ENCODE data around the gene BSN.
"Not testable (repeated sequence)": the region's sequence is repeated elsewhere in the genome, so short reads cannot be mapped to it uniquely, and the experiment has no call there.

BSN gene

DNA sequence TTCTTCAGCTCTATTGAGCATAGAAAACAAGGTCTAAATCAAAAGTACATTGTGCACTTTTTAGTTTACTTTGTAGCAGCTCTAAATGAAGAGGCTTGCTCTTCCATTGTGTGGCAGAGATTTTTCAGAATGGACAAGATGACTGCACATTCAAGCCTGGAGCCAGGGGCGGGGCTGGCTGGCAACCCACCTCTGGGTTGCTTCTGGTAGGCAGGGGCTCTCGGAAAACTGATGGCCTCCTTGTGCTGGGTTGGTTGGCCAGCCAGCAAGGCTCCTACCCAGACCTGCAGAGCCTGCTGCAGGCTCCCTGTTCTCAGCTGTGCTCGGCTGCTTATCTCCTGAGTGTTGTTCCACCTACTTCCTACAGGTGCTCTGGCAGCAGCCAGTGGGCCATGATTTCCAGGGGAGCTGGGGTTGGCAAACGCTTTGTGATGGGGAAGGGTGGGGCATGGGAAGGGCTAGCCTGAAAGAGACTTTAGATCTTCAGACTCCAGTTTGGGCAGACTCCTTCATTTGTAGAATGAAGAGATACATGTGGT lies 8.8 kb downstream of the BSN start:
- no peak overlapping the region for H3K9ac ChIP-seq (ENCODE audit: low read depth in 1 of 2, low read length in 2 of 2)
- H3K27me3 ChIP-seq (ENCODE audit: control insufficient read depth in 2 of 2, insufficient read depth in 2 of 2, low read length in 2 of 2): no peaks in the 10 kb centered on the region
- no peak overlapping the region for H3K27ac ChIP-seq (ENCODE audit: low read depth in 2 of 2, low read length in 2 of 2)
- H3K4me1 ChIP-seq (ENCODE audit: control insufficient read depth in 2 of 2, insufficient read depth in 2 of 2, low read length in 2 of 2): no peaks in the 10 kb centered on the region
- no peaks in the 10 kb centered on the region for H3K9me3 ChIP-seq (ENCODE audit: control insufficient read depth in 2 of 2, low read length in 2 of 2)
- no peaks in the 10 kb centered on the region for H3K36me3 ChIP-seq (ENCODE audit: control insufficient read depth in 2 of 2, insufficient read depth in 2 of 2, low read length in 2 of 2)
- H3K4me3 ChIP-seq (ENCODE audit: low read length in 2 of 2): no peak overlapping the region

GRCh38 chr3:49563766-49564165 lies 9.5 kb downstream of the BSN start:
- Histone ChIP-seq H3K27me3 (ENCODE audit: control insufficient read depth in 2 of 2, insufficient read depth in 2 of 2, low read length in 2 of 2) (no peaks in the 10 kb centered on the region), H3K36me3 (ENCODE audit: control insufficient read depth in 2 of 2, insufficient read depth in 2 of 2, low read length in 2 of 2) (no peaks in the 10 kb centered on the region), H3K27ac (ENCODE audit: low read depth in 2 of 2, low read length in 2 of 2) (no peak overlapping the region), H3K4me1 (ENCODE audit: control insufficient read depth in 2 of 2, insufficient read depth in 2 of 2, low read length in 2 of 2) (no peaks in the 10 kb centered on the region), H3K9me3 (ENCODE audit: control insufficient read depth in 2 of 2, low read length in 2 of 2) (no peaks in the 10 kb centered on the region), H3K9ac (ENCODE audit: low read depth in 1 of 2, low read length in 2 of 2) (no peak overlapping the region), H3K4me3 (ENCODE audit: low read length in 2 of 2) (no peak overlapping the region)

DNA sequence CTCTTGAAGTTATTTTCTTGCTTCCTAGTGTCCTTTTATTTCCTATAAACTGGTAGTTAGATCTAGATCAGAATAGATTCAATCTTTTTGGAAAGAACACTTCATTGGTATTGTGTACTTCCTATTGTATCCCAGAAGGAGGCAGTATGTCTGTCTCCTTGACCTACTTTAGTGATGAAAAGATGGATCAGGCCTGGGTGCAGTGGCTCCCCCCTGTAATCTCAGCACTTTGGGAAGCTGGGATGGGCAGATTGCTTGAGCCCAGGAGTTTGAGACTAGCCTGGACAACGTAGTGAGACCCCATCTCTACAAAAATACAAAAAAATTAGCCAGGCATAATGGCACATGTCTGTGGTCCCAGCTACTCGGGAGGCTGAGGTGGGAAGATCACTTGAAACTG lies 12.0 kb downstream of the BSN start:
- Histone ChIP-seq H3K27ac (ENCODE audit: low read depth in 2 of 2, low read length in 2 of 2) (no peak overlapping the region), H3K4me1 (ENCODE audit: control insufficient read depth in 2 of 2, insufficient read depth in 2 of 2, low read length in 2 of 2) (no peaks in the 10 kb centered on the region), H3K27me3 (ENCODE audit: control insufficient read depth in 2 of 2, insufficient read depth in 2 of 2, low read length in 2 of 2) (no peaks in the 10 kb centered on the region), H3K36me3 (ENCODE audit: control insufficient read depth in 2 of 2, insufficient read depth in 2 of 2, low read length in 2 of 2) (no peaks in the 10 kb centered on the region), H3K9me3 (ENCODE audit: control insufficient read depth in 2 of 2, low read length in 2 of 2) (no peaks in the 10 kb centered on the region), H3K4me3 (ENCODE audit: low read length in 2 of 2) (no peak overlapping the region), H3K9ac (ENCODE audit: low read depth in 1 of 2, low read length in 2 of 2) (no peak overlapping the region)

- Histone ChIP-seq H3K9me3 (ENCODE audit: control insufficient read depth in 2 of 2, low read length in 2 of 2) (no peaks in the 10 kb centered on the region), H3K27ac (ENCODE audit: low read depth in 2 of 2, low read length in 2 of 2) (no peak overlapping the region), H3K4me3 (ENCODE audit: low read length in 2 of 2) (no peak overlapping the region), H3K4me1 (ENCODE audit: control insufficient read depth in 2 of 2, insufficient read depth in 2 of 2, low read length in 2 of 2) (no peaks in the 10 kb centered on the region), H3K9ac (ENCODE audit: low read depth in 1 of 2, low read length in 2 of 2) (no peak overlapping the region), H3K27me3 (ENCODE audit: control insufficient read depth in 2 of 2, insufficient read depth in 2 of 2, low read length in 2 of 2) (no peaks in the 10 kb centered on the region), H3K36me3 (ENCODE audit: control insufficient read depth in 2 of 2, insufficient read depth in 2 of 2, low read length in 2 of 2) (no peaks in the 10 kb centered on the region)
Measured at GRCh38 chr3:49567406-49567805, 13.1 kb downstream of the BSN start.

- Histone ChIP-seq H3K27ac (ENCODE audit: low read depth in 2 of 2, low read length in 2 of 2) (no peak overlapping the region), H3K36me3 (ENCODE audit: control insufficient read depth in 2 of 2, insufficient read depth in 2 of 2, low read length in 2 of 2) (no peaks in the 10 kb centered on the region), H3K9me3 (ENCODE audit: control insufficient read depth in 2 of 2, low read length in 2 of 2) (no peaks in the 10 kb centered on the region), H3K9ac (ENCODE audit: low read depth in 1 of 2, low read length in 2 of 2) (no peak overlapping the region), H3K4me1 (ENCODE audit: control insufficient read depth in 2 of 2, insufficient read depth in 2 of 2, low read length in 2 of 2) (no peaks in the 10 kb centered on the region), H3K4me3 (ENCODE audit: low read length in 2 of 2) (no peak overlapping the region), H3K27me3 (ENCODE audit: control insufficient read depth in 2 of 2, insufficient read depth in 2 of 2, low read length in 2 of 2) (no peaks in the 10 kb centered on the region)
Measured at GRCh38 chr3:49568965-49569364, 14.7 kb downstream of the BSN start.

GRCh38 chr3:49570028-49570654 lies 15.9 kb downstream of the BSN start:
- Histone ChIP-seq H3K9me3 (ENCODE audit: control insufficient read depth in 2 of 2, low read length in 2 of 2) (no peaks in the 10 kb centered on the region), H3K4me3 (ENCODE audit: low read length in 2 of 2) (no peak overlapping the region), H3K9ac (ENCODE audit: low read depth in 1 of 2, low read length in 2 of 2) (no peak overlapping the region), H3K4me1 (ENCODE audit: control insufficient read depth in 2 of 2, insufficient read depth in 2 of 2, low read length in 2 of 2) (no peaks in the 10 kb centered on the region), H3K36me3 (ENCODE audit: control insufficient read depth in 2 of 2, insufficient read depth in 2 of 2, low read length in 2 of 2) (no peaks in the 10 kb centered on the region), H3K27me3 (ENCODE audit: control insufficient read depth in 2 of 2, insufficient read depth in 2 of 2, low read length in 2 of 2) (no peaks in the 10 kb centered on the region), H3K27ac (ENCODE audit: low read depth in 2 of 2, low read length in 2 of 2) (no peak overlapping the region)

DNA sequence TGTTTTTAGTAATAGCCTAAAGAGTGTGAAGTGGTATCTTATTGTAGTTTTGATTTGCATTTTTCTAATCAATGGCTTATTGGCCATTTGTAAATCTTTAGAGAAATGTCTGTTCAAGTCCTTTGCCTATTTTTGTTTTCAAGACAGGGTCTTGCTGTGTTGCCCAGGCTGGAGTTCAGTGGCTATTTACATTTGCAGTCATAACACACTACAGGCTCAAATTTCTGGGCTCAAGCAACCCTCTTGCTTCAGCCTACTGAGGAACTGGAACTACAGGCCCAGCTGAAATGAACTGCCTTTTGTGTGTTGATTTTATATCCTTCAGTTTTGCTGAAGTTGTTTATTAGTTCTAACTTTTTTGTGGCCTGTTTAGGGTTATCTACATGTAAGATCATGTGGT lies 27.9 kb downstream of the BSN start:
- Histone ChIP-seq H3K9ac (ENCODE audit: low read depth in 1 of 2, low read length in 2 of 2) (no peak overlapping the region), H3K27ac (ENCODE audit: low read depth in 2 of 2, low read length in 2 of 2) (no peak overlapping the region), H3K4me1 (ENCODE audit: control insufficient read depth in 2 of 2, insufficient read depth in 2 of 2, low read length in 2 of 2) (no peaks in the 10 kb centered on the region), H3K4me3 (ENCODE audit: low read length in 2 of 2) (no peak overlapping the region), H3K27me3 (ENCODE audit: control insufficient read depth in 2 of 2, insufficient read depth in 2 of 2, low read length in 2 of 2) (no peaks in the 10 kb centered on the region), H3K36me3 (ENCODE audit: control insufficient read depth in 2 of 2, insufficient read depth in 2 of 2, low read length in 2 of 2) (no peaks in the 10 kb centered on the region), H3K9me3 (ENCODE audit: control insufficient read depth in 2 of 2, low read length in 2 of 2) (no peaks in the 10 kb centered on the region)

DNA sequence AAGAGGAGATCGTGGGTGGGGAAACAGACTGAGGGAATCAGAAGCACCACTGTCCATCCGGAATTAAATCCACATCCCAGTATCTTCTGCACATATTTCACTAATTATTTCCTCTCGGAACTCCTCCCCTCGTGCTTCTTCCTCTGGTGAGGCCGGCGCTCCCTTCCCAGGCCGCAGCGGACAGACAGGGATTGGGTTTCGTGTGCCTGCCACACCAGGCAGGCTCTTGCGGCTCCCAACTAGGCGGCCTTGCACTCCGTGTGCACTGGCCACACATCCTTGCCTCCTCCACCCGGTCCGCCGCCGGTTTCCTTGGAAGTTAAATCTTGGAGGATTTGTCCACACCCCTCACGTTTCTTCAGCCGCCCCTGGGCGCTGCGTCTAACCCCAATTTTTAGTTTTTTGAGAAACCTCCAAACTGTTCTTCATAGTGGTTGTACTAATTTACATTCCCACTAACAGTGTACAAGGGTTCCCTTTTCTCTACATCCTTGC lies 31.0 kb downstream of the BSN start:
- not testable (repeated sequence) for H3K9ac ChIP-seq (ENCODE audit: low read depth in 1 of 2, low read length in 2 of 2); H3K9me3 ChIP-seq (ENCODE audit: control insufficient read depth in 2 of 2, low read length in 2 of 2); H3K36me3 ChIP-seq (ENCODE audit: control insufficient read depth in 2 of 2, insufficient read depth in 2 of 2, low read length in 2 of 2); H3K27ac ChIP-seq (ENCODE audit: low read depth in 2 of 2, low read length in 2 of 2); H3K27me3 ChIP-seq (ENCODE audit: control insufficient read depth in 2 of 2, insufficient read depth in 2 of 2, low read length in 2 of 2); H3K4me1 ChIP-seq (ENCODE audit: control insufficient read depth in 2 of 2, insufficient read depth in 2 of 2, low read length in 2 of 2); H3K4me3 ChIP-seq (ENCODE audit: low read length in 2 of 2)

GRCh38 chr3:49591615-49592014 lies 37.3 kb downstream of the BSN start:
- Histone ChIP-seq H3K27ac (ENCODE audit: low read depth in 2 of 2, low read length in 2 of 2) (no peak overlapping the region), H3K36me3 (ENCODE audit: control insufficient read depth in 2 of 2, insufficient read depth in 2 of 2, low read length in 2 of 2) (no peaks in the 10 kb centered on the region), H3K27me3 (ENCODE audit: control insufficient read depth in 2 of 2, insufficient read depth in 2 of 2, low read length in 2 of 2) (no peaks in the 10 kb centered on the region), H3K4me1 (ENCODE audit: control insufficient read depth in 2 of 2, insufficient read depth in 2 of 2, low read length in 2 of 2) (no peaks in the 10 kb centered on the region), H3K9ac (ENCODE audit: low read depth in 1 of 2, low read length in 2 of 2) (no peak overlapping the region), H3K4me3 (ENCODE audit: low read length in 2 of 2) (no peak overlapping the region), H3K9me3 (ENCODE audit: control insufficient read depth in 2 of 2, low read length in 2 of 2) (no peaks in the 10 kb centered on the region)

DNA sequence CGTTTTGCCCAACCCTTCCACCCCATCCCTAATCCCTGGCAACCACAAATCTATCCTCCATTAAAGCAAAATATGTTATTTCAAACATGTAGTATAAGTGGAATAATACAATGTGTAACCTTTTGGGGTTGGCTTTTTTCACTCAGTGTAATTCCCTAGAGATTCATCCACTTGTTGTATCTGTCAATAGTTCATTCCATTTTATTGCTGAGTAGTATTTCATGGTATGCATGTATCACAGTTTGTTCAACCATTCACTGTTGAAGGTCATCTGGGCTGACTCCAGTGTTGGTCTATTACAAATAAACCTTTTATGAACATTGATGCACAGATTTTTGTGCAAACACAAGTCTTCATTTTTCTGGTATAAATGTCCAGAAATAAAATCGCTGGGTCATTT lies 38.8 kb downstream of the BSN start:
- H3K36me3 ChIP-seq (ENCODE audit: control insufficient read depth in 2 of 2, insufficient read depth in 2 of 2, low read length in 2 of 2): no peaks in the 10 kb centered on the region
- no peaks in the 10 kb centered on the region for H3K27me3 ChIP-seq (ENCODE audit: control insufficient read depth in 2 of 2, insufficient read depth in 2 of 2, low read length in 2 of 2)
- H3K4me1 ChIP-seq (ENCODE audit: control insufficient read depth in 2 of 2, insufficient read depth in 2 of 2, low read length in 2 of 2): no peaks in the 10 kb centered on the region
- no peak overlapping the region for H3K4me3 ChIP-seq (ENCODE audit: low read length in 2 of 2)
- no peak overlapping the region for H3K27ac ChIP-seq (ENCODE audit: low read depth in 2 of 2, low read length in 2 of 2)
- no peak overlapping the region for H3K9ac ChIP-seq (ENCODE audit: low read depth in 1 of 2, low read length in 2 of 2)
- H3K9me3 ChIP-seq (ENCODE audit: control insufficient read depth in 2 of 2, low read length in 2 of 2): no peaks in the 10 kb centered on the region

Data from mucosa of rectum (tissue), 2 donors.